ENCODE results near the gene ALOX12B. TPM values are rescaled to one million over a fixed set of nuclear protein-coding genes. Genes with fewer than 3 reads are reported as not detected.
A peak's percentile ranks its signal among the peaks of the same experiment; 100 is the strongest.

ALOX12B gene
- total and polyA plus RNA-seq, 2 donors (not counting 1 experiment from before 2014, with no cell fraction given) = 0.57 to 0.69 TPM

- Histone ChIP-seq H3K9me3 (ENCODE audit: control extremely low read depth in 1 of 3, control insufficient read depth in 2 of 3, insufficient read depth in 1 of 3, low read length in 2 of 3) (no peaks in the 10 kb centered on the region), H3K4me3 (ENCODE audit: control extremely low read depth in 1 of 5, extremely low read depth in 1 of 5, insufficient read depth in 1 of 5, low read depth in 2 of 5, low read length in 4 of 5) (peak overlapping the region in 1 of 5 experiments; percentile 21), H3K9ac (ENCODE audit: low read length) (peak overlapping the region; percentile 26), H4K20me1 (ENCODE audit: control insufficient read depth, insufficient read depth, low read length, poor library complexity, severe bottlenecking) (no peaks in the 10 kb centered on the region), H3K36me3 (replicated peaks in 1 of 2; ENCODE audit: control extremely low read depth in 1 of 2, control insufficient read depth in 1 of 2, extremely low read depth in 1 of 2, insufficient read depth in 2 of 2, low read length in 1 of 2) (no peaks in the 10 kb centered on the region), H3K27ac (ENCODE audit: low read length in 2 of 2) (no peak overlapping the region), H3K4me1 (ENCODE audit: control insufficient read depth in 2 of 2, insufficient read depth in 2 of 2, low read length in 2 of 2) (peaks cover 22 to 25% of the 10 kb centered on the region in 2 donors), H2AFZ (ENCODE audit: insufficient read depth, low read depth, low read length, poor library complexity, severe bottlenecking) (peak overlapping the region; percentile 26), H3K4me2 (replicated peaks; ENCODE audit: low read depth, low read length, poor library complexity, severe bottlenecking) (peak overlapping the region; percentile 63), H3K27me3 (replicated peaks in 1 of 4; ENCODE audit: control extremely low read depth in 1 of 4, control insufficient read depth in 3 of 4, insufficient read depth in 4 of 4, low read length in 3 of 4) (peaks cover 0 to 18% (median 5%) of the 10 kb centered on the region in 4 experiments), H3K79me2 (ENCODE audit: control insufficient read depth, insufficient read depth, low read length) (no peaks in the 10 kb centered on the region)
- Mint-ChIP-seq H3K27me3 (peaks cover 22% of the 10 kb centered on the region), H3K4me1 (peaks cover 29% of the 10 kb centered on the region), H3K27ac (peak overlapping the region; percentile 88), H3K4me3 (peak overlapping the region; percentile 29), H3K9me3 (ENCODE audit: insufficient read depth) (no peaks in the 10 kb centered on the region)
- WGBS (ENCODE audit: insufficient coverage) = 26% methylated on average over 10 of the region's 14 CpGs
- POLR2A ChIA-PET = interaction anchor here (1.0 kb wide), 1 partner anchor 117 kb away, joined by 3 read pairs; no protein-coding TSS in a partner anchor
- peak; percentile 64 for DNase-seq
- no peak for TF ChIP-seq CTCF (IDR thresholded peaks at IDR 0.05)
- TF ChIP-seq EZH2 (IDR thresholded peaks at IDR 0.05; ENCODE audit: borderline replicate concordance, insufficient read depth, low read depth, low read length, poor library complexity, severe bottlenecking) = no peak
- intact Hi-C loops (cut with micrococcal nuclease) = loop anchor here (5.0 kb wide), 1 partner anchor 124 kb away; the partner anchor contains the start of genes CNTROB and TRAPPC1
- CTCF ChIA-PET = interaction anchor here (0.6 to 10.2 kb wide), 37 partner anchors 9 to 1011 kb away, joined by 3 to 131 read pairs (median 5); partner anchors contain the start of genes ALOXE3, CNTROB, GUCY2D and KCNAB3
- peak; percentile 61 for ATAC-seq (ENCODE audit: low read depth)
Observed at GRCh38 chr17:8056232-8056975, 31.1 kb downstream of the ALOX12B start.

Data from B cell (primary cell).